ENCODE results near the gene SMIM1.

The SMIM1 gene

DNA sequence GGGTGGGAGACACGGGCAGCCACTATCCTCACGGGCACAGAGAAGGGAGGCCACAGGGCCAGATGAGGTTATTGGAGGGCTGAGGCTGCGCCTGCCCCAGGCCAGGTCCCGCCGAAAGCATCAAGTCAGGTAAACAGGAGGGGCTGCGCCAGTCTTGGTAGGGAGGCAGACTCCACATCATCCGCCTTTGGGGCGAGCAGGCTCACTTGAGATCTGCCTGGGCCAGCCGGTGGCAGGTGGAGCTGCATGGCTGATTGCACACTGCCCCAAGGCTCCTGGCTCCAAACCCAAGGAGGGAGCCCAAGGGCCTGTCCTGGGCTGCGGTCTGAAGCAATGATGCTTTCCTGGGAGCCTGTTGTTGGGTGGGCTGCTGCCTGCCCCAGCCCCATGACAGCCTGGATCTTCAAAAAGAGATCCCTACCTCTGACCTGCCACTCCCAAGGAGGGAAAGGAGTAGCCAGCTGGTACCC lies 4.6 kb downstream of the SMIM1 start:
- DNase-seq: peak in 1 of 14 donors; percentile 71

DNA sequence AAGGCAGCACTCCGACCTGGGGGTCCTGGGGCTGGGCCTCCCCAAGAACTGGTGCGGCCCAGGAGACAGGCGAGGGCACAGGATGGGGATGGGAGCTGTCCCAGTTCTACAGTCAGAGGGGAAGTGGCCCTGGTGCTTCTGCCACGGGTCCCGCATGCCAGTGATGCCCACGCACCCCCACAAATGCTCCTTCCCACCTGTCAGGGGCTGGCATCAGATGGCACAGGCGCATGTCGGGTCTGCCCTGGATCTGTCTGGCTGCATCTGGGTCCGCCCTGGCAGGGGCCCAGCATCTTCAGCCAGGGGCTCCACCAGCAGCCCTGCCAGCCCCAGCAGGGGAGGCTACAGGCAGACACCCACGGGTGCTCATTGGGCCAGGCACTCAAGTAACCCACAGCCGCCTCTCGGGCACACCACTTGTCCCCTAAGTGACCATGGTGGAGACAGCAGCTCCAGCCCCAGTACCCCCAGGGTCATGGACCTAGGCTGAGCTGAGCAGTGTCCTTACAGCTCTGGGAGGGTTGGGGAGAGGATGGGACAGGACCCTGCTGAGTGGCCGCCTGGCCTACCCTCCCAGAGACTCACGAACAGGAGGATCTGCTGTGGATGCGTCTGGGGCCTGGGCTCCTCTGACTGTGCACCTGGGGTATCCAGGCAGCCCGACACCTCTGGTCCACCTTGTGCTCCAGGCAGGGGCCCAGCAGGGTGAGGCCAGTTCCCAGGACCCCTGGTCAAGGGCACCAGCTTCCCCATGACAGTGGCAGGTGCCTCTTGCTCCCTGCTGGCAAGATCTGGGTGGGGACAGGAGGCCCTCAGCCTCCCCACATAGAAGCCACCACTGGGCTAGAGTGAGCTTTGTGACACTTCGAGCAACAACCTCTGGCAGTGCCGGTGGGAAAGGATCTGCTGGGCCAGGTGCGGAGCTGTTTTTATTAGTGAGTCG lies 5.4 kb downstream of the SMIM1 start:
- DNase-seq: no peak

DNA sequence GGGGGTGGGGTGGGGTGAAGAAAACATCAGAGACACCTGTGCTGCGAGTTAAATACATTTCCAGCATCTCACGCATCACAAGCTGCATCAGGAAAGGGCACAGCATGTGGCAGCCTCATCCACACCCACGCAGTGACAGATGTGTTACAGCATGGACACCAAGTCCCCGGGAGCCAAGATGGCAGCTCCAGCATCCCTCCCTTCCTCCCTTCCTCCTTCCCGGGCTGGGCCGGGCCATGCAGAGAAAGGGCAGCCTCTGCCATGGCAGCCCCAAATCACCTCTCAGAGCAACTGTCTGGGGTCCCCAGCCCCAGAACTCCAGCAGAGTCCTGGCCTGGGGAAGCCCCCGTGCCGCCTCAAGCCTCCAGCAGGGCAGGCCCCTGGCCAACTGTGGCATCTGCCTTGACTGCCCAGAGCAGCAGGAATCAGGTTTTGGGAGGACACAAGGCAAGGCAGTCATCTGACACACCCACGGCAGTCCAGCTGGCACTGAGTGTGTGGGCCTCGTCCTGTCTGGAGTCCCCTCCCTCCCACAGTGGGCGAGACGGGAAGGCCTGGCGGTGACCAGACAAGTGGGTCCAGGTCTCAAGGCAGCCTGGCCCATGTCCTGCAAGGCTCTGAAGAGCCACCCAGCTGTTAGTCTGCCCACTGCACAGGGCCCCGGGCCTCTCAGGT lies 6.2 kb downstream of the SMIM1 start:
- peak in 4 of 14 donors; percentile 11 to 74 (median 27) for DNase-seq

DNA sequence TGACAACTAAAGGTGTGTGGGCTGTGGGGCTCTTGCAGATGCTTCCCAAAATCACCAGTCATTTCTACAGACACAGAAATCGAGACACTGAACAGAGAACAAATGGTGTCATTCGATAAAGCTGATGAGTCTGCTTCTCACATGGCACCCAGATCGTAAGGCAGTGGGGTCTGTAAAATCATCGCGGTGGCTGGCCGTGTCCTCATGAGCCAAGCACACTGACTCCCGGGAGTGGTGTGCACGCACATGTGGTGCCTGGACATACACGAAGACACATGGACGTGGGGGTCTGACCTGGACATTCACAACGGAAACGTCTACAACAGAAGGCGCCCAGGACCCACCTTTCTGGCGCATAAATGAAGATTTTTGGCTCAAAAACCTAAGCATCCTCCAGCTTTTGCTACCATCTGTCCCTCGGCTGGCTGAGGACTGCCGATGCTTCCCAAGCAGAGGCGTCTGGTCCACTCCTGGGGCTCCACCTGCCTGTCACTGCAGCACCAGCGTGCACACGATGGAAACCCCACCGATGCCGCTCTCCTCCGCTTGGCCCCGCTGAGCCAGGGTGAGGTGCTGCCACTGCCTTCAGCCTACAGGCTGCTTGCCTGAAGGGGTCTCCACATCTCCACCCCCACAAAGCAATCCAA lies 6.8 kb downstream of the SMIM1 start:
- peak in 1 of 14 donors; percentile 24 for DNase-seq

DNA sequence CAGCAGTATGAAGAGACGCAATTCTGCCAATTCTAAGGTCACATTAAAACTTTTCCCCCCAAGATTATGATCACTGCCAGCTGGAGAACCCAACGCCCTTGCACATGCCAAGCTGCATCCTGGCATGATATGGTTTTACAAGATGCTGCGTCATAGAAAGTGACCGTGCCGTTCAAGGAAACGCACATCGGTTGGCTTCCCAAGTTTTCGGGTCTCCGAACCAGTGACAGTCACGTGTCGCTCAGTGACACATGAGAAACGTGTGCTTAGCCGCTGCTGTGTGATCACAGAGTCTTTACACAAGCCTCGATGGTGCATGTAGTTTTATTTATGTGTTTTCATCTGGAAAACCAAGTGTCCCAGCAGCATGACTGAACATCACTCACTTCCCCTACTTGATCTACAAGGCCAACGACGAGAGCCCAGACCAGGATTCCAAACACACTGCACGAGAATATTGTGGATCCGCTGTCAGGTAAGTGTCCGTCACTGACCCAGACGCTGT lies 7.4 kb downstream of the SMIM1 start:
- no peak for DNase-seq

- DNase-seq: no peak
Measured at GRCh38 chr1:3780901-3781300, 8.4 kb downstream of the SMIM1 start.

- no peak for DNase-seq
Measured at GRCh38 chr1:3783651-3784474, 11.3 kb downstream of the SMIM1 start.

GRCh38 chr1:3785045-3785444 lies 12.5 kb downstream of the SMIM1 start:
- no peak for DNase-seq

DNA sequence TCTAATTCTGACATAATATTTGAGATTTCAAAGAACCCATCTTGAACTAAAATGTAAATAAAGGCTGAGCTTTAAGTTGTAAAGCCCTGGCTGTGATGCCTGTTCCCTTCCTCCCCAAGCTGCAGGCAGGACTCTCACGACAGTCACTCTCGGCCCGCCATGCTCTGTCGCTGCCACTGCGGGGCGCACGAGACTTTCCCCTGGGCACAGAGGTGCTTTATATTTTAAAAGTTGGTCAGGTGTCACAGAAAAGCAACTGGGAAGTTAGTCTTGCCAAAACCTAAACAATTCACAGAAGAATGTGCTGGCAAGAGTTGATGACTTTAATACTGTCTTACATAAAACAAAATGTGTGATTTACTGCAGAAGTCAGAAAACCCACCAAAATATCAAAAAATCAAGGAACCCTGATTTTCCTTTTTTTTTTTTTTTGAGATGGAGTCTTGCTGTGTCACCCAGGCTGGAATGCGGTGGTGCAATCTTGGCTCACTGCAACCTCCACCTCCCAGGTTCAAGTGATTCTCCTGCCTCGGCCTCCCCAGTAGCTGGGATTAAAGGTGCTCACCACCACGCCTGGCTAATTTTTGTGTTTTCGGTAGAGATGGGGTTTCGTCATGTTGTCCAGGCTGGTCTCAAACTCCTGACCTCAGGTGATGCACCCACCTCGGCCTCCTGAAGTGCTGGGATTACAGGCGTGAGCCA lies 13.1 kb downstream of the SMIM1 start:
- DNase-seq: no peak

- DNase-seq: no peak
Measured at GRCh38 chr1:3786468-3787348, 14.2 kb downstream of the SMIM1 start.

DNA sequence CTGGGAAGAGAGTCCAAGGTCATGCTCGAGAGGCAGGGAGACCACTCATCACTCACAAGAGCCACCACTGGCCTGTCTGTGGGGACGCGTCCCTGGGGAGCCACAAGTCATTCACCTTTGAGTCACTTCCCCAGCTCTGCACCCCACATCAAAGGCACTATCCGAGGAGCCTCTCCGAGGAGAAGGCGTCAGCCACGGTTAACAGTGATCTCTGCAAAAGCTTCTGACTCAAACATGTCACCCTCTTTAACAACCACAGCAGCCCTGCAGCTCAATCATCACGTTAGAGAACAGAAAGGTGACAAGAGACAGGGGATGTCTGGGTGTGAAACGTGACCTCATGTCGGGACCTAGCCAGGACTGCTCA lies 14.8 kb downstream of the SMIM1 start:
- DNase-seq: no peak

DNA sequence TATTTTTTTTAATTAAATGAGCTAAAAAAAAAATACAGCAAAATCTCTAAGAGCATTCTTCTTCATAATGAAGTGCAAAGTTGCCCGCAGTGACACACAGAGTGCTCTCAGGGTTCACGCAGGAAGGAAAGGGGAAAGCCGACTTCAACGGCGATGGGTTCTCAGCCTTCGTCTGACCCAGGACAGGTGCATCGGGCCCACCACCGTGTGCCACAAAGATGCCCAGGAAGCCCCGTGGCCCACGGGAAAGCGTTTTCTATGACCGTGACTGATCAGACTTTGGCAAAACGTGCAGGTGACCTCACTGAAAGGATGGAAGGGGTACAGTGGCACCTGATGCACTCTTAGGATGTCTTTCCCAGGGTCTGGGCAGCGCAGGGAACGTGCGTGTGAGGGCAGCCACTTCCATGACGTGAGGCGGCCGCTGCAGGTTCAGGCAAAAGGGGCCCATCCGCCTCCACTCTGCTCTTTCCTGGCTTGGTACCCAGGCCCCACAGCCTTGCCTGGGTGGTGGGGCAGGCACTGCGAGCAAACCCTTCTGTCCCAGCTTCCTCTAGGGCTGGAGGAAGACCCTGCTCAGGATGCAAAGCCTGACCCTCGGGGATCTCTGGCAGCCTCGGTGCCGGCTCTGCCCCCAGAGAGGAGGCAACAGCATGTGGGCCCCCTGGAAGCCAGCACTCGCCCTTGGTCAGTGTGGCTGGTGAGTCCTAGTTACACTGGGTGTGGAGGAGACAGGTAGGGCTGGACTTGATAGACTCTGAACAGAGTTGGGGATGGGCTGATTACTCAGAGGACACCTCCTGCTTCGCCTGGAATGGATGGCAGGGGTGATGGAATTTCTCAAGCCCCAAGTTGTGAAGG lies 15.4 kb downstream of the SMIM1 start:
- no peak for DNase-seq

GRCh38 chr1:3788756-3789420 lies 16.3 kb downstream of the SMIM1 start:
- DNase-seq: peak in 1 of 14 donors; percentile 62

GRCh38 chr1:3789421-3790300 lies 17.1 kb downstream of the SMIM1 start:
- no peak for DNase-seq

DNA sequence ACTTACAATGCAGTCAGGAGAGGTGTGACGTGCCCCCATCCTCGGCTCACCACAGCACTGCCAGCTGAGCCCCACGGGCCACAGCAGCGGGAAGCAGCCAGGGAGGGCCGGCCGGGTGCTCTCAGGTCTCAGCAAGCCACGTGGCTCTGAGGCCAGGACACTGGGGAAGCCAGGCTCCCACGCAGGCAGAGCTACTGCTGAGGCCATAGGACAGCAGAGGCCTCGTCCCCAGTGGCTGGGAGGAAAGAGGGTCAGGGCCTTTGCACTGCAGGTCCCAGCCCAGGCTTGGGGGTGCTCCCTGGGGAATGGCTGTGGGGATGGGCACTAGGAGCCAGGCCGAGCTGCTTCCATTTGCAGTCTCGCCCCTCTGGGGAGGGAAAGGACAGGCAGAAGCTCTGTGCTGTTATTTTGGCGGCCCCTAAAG lies 18.0 kb downstream of the SMIM1 start:
- no peak for DNase-seq

GRCh38 chr1:3790952-3791351 lies 18.4 kb downstream of the SMIM1 start:
- no peak for DNase-seq

DNA sequence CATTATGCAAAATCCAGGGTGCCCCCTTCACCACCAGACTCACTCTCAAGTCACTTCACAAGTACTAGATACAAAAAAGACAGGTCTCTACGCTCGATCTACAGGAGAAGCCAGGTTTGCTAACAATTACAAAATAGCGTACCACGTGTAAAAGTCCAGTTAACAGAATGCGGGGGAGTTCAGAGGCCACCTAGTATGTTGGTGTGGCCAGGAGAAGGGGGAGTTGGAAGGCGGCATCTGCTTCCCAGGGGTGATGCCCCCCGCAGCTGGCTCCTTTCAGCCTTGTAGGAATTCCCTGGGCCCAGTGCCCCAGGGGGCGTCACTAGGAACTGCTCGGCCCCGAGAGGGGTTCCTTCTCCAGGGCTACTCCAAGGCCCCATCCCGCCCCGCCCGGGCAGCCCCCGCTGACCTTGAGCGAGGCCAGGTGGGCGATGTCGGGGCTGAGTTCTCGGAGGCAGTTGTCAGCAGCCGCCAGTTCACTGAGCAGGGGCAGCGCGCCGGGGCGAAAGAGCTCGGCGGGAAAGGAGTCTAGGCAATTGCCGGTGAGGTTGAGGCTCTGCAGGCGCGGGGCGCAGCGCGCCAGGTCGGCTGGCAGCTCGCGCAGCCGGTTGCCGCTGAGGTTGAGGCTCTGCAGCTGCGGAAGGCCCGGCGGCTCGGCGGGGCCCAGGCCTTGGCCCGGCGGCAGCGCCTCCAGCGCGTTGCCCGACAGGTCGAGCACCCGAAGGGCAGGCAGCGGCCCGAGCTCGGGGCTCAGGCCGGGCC lies 23.1 kb downstream of the SMIM1 start:
- no peak for DNase-seq
